GM19468 (cell line): ENCODE results near the gene SDK2.
"Not testable (repeated sequence)": the region's sequence is repeated elsewhere in the genome, so short reads cannot be mapped to it uniquely, and the experiment has no call there.

Experiments used
- ATAC-seq: cut with Tn5 transposase; IDR thresholded peaks from one replicate; pipeline ENCODE4 v1.9.1; 2021; ENCODE audit warnings: mild to moderate bottlenecking, moderate library complexity, moderate number of reproducible peaks; ENCODE audit not compliant: unreplicated experiment; ENCODE audit errors: extremely low read depth

Gene SDK2

DNA sequence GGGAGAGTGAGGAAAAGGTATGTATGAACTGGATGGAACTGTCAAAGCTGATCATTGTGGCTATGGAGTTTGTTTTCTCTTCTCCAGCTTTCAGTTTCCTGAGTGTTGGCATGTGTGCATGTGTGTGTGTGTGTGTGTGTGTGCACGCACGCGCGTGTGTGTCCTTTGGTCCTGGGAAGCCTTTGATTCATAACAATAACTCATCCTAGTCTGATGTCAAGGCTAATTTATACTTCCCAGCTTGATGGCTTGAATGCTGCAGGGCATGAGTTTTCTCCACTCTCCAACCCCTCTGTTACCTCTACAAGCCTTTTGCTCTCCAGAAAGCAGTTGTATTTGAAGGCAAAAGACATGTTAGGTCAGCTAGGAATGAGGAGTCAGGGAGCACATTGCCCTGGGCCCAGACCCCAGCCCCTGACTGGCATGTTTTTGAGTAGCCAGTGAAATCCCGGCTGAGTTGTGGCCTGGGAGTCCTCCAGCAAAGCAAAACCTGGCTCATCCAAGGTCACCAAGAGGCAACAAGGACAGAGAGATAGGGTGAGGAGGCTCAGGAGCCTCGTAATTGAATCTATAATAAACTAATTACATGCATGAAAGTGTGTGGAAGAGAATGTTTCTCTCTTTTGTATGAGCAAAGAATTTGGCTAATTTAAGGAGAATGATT lies 323.5 kb downstream of the SDK2 start:
- no peak for ATAC-seq

DNA sequence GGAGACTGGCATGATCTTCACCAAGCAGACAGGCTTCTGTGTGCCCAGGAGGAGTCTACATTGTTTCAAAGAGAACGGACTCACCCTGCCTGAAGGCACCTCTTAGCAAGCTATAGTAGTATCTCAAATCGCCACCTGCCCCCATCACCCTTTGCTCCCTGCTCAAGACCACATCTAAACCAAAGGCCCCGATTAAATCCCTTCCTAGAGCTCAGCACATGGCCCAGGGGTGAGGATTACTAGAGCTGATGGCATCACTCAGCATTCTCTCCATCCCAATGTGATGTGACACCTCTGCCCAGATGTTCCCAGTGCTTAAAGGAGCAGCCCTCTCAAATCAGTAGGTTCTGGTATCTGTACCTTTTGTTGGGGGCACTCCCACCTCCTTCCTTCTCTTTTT lies 324.5 kb downstream of the SDK2 start:
- no peak for ATAC-seq

DNA sequence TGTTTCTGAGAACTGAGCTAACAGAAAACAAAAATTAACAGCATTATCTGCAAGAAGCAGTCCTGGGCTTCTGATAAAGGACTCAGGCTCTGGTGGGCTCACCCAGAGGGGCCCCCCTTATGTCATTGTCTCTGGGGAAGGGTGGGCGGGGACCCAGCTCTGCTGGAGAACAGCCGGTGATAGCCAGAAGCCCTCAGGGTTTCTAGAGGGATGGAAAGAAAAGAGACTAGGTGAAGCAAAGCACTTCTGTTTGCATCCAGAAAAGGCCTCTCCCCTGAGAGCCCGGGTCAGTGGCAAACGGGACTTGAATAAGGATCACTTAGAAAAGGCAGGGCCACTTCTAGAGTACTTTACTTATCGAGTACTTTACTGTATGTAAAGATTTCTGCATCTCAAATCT lies 325.4 kb downstream of the SDK2 start:
- no peak for ATAC-seq

DNA sequence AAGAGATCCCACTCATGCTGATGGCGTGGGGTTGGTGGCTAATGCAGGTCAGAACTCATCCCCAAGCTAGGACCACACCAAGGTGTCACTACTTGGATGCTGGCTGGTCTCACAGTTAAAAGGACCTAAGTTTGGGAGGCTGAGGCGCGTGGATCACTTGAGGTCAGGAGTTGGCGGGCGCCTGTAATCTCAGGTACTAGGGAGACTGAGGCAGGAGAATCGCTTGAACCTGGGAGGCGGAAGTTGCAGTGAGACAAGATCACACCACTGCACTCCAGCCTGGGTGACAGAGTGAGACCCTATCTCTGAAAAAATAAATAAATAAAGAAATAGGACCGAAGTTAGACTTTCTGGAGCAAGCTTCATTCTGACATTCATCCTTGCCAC lies 325.8 kb downstream of the SDK2 start:
- no peak for ATAC-seq

DNA sequence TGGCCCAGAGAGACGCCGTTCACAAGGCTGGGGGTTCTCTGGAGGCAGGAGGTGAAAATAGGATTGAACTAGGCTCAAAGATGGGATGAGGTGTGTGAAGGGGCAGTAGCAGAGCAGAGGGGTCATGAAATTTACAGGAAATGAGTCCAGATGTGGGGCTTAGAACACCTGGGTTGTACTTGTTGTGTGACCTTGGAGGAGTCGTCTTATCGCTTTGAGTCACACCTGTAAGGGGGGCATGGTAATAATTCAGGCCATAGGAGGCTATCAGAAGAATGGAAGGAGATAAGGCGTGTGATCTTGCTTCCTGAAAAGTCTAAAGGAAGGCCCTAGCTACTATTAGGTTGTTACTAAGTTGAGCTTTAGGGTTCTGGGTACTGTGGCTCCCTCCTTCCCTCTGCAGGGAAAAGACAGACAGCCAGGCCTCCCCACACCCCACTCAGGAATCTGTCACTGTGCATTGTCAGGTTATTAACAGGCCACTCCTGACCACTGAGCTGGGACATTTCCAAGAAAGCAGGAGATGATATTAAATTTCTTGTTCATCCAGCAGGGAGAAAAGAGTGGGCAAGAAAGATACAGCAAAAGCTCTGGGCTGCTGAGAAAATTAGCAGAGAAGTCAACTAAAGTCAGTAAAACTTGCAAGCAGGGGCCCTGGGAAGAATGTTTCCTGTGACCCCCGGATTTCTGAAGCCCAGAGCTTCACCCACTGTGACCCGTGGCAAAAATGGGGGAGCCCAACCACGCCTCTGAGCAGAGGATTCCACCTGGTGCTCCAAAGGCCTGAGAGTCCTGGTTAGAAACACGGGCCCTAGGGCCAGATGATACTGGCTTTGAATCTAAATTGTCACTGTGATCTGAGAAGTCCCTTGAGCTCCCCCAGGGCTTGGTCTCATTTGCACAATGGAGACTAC lies 326.5 kb downstream of the SDK2 start:
- ATAC-seq = no peak

DNA sequence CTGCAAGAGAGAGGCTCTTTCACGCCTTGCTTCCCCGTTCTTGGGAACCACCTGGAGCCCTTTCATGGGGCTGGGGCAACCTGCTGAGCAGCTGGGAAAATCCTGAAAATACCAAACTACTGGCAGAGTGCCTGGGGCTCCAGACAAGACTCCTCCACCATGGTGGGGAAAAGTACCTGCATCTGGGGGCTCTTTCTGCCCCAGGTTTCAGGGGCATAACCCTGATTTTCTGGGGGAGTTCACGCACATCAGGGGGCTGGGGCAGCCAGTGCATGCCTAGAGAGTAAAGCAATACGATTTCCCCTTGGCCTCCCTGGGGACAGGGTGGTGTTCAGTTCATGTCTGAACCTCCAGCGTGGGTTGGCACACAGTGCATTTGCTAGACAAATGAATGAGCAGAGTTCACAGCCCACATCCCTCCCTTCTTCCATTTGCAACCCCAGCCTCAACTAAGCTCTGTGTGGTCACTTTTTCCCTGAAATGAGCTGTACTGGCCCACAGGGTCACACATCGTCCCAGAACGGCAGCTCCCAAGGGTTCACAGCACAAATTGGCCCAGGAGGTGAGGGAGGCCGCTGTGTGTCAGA lies 327.2 kb downstream of the SDK2 start:
- ATAC-seq = peak; percentile 46

DNA sequence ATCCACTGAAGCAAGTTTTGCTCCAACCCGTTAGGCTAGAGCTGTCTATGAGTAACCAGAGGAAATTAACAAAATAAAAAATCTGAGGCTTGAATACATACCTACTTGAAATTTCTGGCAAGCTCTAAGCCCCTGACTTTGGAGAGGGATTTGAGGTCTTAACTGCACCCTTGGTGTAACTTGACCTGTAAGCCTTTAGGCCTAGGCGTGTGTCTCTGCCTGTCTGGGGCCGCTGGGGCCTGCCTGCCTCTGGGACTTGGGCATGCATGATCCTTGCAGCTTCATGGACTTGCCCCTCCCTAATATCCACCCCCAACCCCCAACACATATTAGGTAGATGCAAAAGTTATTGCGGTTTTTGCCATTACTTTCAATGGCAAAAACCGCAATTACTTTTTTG lies 328.8 kb downstream of the SDK2 start:
- no peak for ATAC-seq

DNA sequence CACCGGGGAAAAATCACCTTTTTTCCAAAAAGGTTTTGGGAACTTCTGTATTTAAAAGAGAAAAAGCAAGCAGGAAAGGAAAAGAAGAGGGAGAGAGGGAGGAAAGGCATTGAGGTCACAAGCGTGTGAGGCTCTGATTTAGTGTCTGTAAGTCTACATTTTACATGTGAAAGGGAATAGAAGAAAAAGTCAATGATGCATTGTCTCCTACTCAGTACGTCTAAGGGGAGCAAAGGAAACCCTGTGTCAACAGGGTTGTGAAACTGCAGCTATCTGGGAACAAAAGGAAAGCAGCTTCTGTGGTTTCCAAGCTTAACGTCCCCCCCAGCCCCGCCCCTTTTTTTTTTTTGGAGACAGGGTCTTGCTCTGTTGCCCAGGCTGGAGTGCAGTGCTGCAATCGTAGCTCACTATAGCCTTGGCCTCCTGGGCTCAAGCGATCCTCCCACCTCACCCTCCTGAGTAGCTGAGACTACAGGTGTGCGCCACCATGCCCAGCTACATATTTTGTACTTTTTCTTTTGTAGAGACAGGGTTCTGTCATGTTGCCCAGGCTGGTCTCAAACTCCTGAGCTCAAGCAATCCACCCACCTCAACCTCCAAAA lies 330.6 kb downstream of the SDK2 start:
- ATAC-seq = no peak

DNA sequence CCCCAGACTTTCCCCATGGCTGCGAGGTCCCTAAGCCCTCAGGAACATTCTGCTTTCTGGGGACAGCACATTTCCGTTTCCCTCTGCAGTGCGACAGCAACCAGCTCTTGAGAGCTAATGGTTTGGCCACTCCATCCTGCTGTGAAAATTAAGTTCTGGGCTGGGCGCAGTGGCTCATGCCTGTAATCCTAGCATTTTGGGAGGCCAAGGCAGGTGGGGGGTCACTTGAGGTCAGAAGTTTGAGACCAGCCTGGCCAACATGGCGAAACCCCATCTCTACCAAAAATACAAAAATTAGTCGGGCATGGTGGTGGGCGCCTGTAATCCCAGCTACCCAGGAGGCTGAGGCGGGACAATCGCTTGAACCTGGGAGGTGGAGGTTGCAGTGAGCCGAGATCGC lies 331.4 kb downstream of the SDK2 start:
- not testable (repeated sequence) for ATAC-seq

DNA sequence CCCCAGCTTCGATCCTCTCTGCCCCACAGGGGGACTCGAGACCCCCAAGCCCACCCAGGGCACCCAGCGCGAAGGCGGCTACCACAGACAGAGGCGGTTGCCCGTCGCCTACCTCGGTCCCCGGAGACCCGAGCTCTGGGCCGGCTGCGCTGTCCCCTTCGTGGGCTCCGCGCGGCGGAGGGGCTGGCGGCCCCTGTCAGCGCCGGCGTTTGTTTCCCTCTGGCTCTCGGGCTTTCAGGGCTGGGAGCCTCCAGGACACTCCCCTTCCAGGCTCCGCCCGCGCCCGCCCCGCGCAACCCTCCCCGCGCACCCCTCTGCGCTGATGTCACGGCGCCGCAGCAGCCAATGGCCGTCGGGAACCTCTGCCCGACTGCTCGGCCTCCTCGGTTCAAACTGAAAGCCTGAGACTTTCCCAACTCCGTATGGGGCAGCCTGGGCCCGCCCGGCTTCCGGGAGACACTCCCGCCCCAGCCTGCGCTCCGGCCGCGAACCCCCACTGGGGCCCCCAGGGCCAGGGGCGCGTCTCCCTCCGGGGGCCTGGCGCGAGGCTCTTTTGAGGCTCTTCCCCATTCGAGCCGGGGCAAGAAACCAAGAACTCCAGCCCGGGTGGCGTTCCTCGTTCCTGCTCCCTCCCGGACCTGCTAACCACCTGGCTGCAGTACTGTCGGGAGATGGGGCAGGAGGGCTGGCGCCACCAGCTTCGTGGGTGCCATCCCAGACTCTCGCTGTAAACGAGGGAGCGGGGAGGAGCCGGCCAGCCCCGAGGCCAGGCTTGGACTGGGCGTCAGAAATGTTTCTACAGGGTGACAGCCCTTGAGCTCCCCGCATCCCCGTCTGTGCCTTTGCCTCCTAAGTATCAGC lies 332.2 kb downstream of the SDK2 start, which contains the start of gene CDC42EP4:
Gene CDC42EP4 (minus strand): TSS at position 221 of the 861 bp plus-strand sequence. CDS start 25,501 bp downstream, outside the sequence.
- ATAC-seq = peak; percentile 65

DNA sequence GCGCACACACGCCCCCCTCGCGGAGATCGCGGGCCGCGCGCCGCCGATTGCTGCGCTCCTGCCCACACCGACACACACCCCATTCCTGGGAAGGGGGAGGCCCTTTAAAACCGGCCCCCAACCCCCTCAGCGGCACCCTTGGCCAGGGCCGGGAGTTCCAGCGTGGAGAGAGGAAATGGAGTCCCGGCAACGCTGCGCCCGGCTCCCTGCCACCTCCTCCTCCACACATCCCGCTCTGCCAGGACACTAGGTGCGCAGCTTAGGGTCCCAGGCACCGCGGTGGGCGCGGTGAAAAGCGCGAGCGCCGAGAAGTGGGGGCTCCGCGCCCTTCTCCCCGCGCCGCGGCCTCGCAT lies 332.8 kb downstream of the SDK2 start:
- ATAC-seq = peak; percentile 1

DNA sequence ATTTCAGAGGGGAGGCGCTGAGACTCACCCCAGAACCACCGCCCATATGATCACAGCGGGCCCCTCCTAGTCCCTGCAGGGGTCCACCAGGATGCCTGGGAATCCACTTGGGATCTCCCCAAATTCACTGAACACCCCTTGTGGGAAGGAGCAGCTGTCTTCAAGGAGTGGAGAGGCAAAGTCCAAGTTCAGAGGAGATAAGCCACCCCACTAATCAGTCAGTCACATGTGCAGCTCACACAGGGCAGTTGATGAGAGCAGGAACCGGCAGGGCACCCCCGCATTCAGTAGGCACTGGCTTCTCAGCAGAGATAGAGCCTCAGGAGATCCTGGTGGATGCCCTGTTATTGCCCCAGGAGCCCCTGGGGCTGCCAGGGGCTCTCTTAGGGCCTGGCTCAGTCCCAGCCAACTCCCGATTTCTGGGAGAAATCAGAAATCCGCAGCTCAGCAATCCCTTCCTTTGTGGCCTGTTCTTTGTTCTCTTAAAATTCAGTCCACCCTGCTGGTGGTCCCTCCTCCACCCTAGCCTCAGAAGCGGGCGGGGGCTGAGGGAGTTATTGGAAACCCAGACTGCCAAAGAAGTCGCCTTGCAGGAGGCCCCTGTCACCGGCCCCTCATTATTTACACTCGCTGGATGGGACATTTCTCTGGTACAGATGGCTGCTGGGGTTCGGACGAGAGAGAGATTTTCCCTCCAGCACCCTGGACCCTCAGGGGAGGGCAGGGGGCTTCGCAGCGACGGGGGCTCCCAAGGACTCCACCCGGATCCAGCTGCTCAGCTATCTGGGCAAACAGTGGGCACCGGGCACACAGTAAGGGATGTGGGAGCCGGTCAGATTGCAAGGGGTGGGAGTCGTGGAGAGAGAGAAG lies 334.3 kb downstream of the SDK2 start:
- no peak for ATAC-seq

DNA sequence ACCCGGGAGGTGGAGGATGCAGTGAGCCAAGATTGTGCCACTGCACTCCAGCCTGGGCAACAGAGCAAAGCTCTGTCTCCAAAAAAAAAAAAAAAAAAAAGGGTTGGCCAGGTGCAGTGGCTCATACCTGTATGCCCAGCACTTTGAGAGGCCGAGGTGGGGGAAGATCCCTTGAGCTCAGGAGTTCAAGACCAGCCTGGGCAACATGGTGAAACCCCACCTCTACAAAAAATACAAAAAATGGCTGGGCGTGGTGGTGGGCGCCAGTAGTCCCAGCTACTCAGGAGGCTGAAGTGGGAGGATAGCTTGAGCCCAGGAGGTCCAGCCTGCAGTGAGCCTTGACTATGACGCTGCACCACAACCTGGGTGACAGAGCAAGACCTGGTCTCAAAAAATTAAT lies 335.3 kb downstream of the SDK2 start:
- not testable (repeated sequence) for ATAC-seq

DNA sequence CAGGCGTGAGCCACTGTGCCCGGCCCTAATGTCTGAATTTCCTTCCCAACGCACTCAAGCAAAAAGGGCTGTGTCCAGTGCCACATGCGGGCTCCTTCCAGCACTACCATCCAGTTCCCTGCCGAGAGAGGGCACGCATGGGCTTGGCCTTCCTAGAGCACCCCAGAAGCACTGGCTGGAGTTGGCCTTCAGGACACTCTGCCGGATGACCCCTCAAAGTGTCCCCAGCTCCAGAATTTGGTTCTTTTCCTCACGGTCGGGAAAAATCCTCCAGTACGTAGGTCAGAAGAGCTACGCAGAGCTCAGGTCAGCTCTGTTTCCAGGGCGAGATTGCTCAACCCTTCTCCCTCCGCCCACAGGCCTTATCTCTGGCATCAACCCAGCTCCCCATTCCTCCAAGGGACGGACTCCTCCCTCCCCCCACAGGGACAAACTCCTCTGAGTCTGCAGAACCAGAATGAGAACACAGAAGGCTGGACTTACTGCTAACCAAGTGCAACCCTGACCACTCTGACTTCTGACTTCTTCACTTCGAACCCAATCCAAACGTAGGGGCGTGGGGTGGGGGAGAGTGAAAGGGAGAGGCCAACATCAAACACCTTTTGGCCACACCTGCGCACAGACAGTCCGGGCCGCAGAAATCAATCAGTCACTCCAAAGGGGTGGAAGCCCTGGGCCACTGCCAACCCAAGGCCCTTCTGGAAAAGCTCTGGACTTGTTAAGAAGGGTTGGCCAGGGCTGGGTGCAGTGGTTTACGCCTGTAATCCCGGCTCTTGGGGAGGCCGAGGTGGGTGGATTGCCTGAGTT lies 336.0 kb downstream of the SDK2 start:
- no peak for ATAC-seq

DNA sequence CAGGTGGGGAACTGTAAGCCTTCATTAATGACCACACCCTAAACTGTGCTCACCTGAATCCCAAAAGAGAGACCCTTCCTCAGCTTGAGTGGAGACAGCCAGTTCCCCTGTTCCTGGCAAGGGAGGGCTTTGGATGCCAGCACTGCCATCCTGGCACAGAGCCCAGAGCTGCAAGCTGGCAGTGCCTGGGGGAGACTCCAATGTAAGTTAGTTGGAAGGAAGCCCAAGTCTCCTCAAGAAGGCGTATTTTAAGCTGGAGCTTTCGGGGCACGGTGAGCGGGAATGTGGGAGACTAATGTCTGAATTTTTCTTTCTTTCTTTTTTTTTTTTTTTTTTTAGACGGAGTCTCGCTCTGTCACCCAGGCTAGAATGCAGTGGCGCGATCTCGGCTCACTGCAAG lies 337.1 kb downstream of the SDK2 start:
- no peak for ATAC-seq

DNA sequence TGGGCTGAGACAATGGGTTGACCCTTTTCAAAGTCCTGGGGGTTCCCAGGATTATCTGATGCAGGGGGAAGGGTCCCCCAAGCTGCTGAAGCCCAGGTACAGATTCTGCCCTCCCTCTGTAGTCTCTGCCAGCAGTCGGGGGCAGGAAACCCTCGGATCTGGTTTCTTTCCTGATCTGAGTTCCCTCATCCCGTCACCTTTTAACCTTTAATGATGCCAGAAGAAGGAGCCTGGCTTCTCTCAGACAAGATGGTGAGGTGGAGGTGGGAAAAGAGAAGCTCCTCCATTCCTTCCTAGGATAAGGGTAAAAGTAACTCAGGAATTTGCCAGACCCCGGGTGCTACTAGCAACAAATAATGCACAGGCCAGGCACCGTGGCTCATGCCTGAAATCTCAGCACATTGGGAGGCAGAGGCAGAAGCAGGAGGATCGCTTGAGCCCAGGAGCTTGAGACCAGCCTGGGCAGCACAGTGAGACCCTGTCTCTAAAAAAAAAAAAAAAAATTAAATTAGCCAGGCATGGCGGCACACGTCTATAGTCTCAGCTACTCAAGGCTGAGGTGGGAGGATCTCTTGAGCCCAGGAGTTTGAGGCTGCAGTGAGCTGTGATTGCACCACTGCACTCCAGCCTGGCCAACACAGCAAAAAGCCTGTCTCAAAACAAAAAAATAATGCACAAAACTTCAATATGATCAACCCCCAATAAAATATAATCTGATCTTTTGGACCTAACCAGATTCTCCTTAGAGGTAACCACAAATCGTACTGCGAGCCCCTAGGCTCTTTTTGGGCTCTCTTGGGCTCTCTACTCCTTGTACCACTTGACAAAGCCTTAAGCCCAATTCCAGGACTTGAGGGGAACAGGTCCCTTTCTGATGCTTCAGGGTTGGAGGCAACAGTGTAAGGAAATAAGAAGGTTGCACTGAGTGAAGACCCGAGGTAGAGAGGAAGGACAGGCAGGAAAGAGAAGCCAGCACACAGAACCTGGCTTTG lies 338.1 kb downstream of the SDK2 start:
- no peak for ATAC-seq
